Activated CD4-positive, alpha-beta T cell treated with anti-CD3 and anti-CD28 coated beads, Interleukin-2, amount 10 ng/mL, durations not matched to agents 7 days and 5 days (primary cell): ENCODE results near the gene NUAK1. TPM values are rescaled to one million over a fixed set of nuclear protein-coding genes. Genes with fewer than 3 reads are reported as not detected.

Experiments used
- CTCF ChIA-PET: fragments of 350-600 bp; sonication (Branson Sonifier 250); formaldehyde crosslinking; loops from one replicate; lab custom pipeline; 2021; ENCODE audit warnings: antibody characterized with exemption; lab: Charles Lee
- POLR2A ChIA-PET: fragments of 350-600 bp; sonication (Branson Sonifier 250); formaldehyde crosslinking; loops from one replicate; lab custom pipeline; 2021; ENCODE audit warnings: antibody characterized with exemption; lab: Charles Lee
- DNase-seq: peaks from one replicate; pipeline ENCODE4 v3.0.0-alpha.2; 2020
- H3K27ac Mint-ChIP-seq: one replicate; pipeline ENCODE4 v1.8.0; 2021; ENCODE audit warnings: mild to moderate bottlenecking, moderate library complexity, mixed read lengths
- H3K27me3 Mint-ChIP-seq: one replicate; pipeline ENCODE4 v1.8.0; 2021; ENCODE audit warnings: mixed read lengths
- H3K36me3 Mint-ChIP-seq: one replicate; pipeline ENCODE4 v1.8.0; 2021; ENCODE audit warnings: low read depth, mixed read lengths
- H3K4me1 Mint-ChIP-seq: one replicate; pipeline ENCODE4 v1.8.0; 2021; ENCODE audit warnings: mixed read lengths
- H3K4me3 Mint-ChIP-seq: one replicate; pipeline ENCODE4 v1.8.0; 2021; ENCODE audit warnings: mild to moderate bottlenecking, moderate library complexity, mixed read lengths
- H3K9me3 Mint-ChIP-seq: one replicate; pipeline ENCODE4 v1.8.0; 2021; ENCODE audit warnings: mixed read lengths
- total RNA-seq, 2 experiments: library from RNA; stranded (reverse); gene quantifications; one replicate each; pipeline ENCODE4 v1.2.3, GENCODE V29; 2021

Gene NUAK1
- total RNA-seq, 2 experiments from 2014 or later: not detected

GRCh38 chr12:106123551-106124081, 15.1 kb downstream of the NUAK1 start:
- Mint-ChIP-seq H3K36me3 (no peaks in the 10 kb centered on the region), H3K9me3 (no peaks in the 10 kb centered on the region), H3K27me3 (peaks cover 9% of the 10 kb centered on the region), H3K27ac (no peak overlapping the region), H3K4me3 (no peak overlapping the region), H3K4me1 (no peaks in the 10 kb centered on the region)
- POLR2A ChIA-PET: no interaction called here
- CTCF ChIA-PET: no interaction called here
- DNase-seq: no peak

- Mint-ChIP-seq H3K4me1 (no peaks in the 10 kb centered on the region), H3K27me3 (peaks cover 10% of the 10 kb centered on the region), H3K27ac (no peak overlapping the region), H3K36me3 (no peaks in the 10 kb centered on the region), H3K4me3 (no peak overlapping the region), H3K9me3 (no peaks in the 10 kb centered on the region)
- no peak for DNase-seq
- ChIA-PET POLR2A (no interaction called here), CTCF (interaction anchor here (0.6 kb wide), 1 partner anchor 147 kb away, joined by 6 read pairs; no protein-coding TSS in a partner anchor)
Measured at GRCh38 chr12:106123110-106123509, 15.6 kb downstream of the NUAK1 start.

GRCh38 chr12:106122004-106122403, 16.8 kb downstream of the NUAK1 start:
- CTCF ChIA-PET: no interaction called here
- no peak for DNase-seq
- H3K4me1 Mint-ChIP-seq: no peaks in the 10 kb centered on the region
- no peaks in the 10 kb centered on the region for H3K9me3 Mint-ChIP-seq
- no peak overlapping the region for H3K4me3 Mint-ChIP-seq
- H3K36me3 Mint-ChIP-seq: no peaks in the 10 kb centered on the region
- no peak overlapping the region for H3K27ac Mint-ChIP-seq
- POLR2A ChIA-PET: no interaction called here
- peaks cover 13% of the 10 kb centered on the region for H3K27me3 Mint-ChIP-seq

GRCh38 chr12:106120519-106121105, 18.1 kb downstream of the NUAK1 start:
- Mint-ChIP-seq H3K9me3 (no peaks in the 10 kb centered on the region), H3K4me3 (no peak overlapping the region), H3K36me3 (no peaks in the 10 kb centered on the region), H3K27me3 (peaks cover 8% of the 10 kb centered on the region), H3K4me1 (no peaks in the 10 kb centered on the region), H3K27ac (no peak overlapping the region)
- ChIA-PET POLR2A (no interaction called here), CTCF (no interaction called here)
- DNase-seq: no peak

- Mint-ChIP-seq H3K36me3 (no peaks in the 10 kb centered on the region), H3K27ac (no peak overlapping the region), H3K9me3 (no peaks in the 10 kb centered on the region), H3K4me1 (no peaks in the 10 kb centered on the region), H3K4me3 (no peak overlapping the region), H3K27me3 (peaks cover 7% of the 10 kb centered on the region)
- ChIA-PET CTCF (interaction anchor here (1.0 kb wide), 1 partner anchor 10 kb away, joined by 6 read pairs; no protein-coding TSS in a partner anchor), POLR2A (no interaction called here)
- no peak for DNase-seq
Measured at GRCh38 chr12:106119301-106119700, 19.5 kb downstream of the NUAK1 start.

- no peaks in the 10 kb centered on the region for H3K36me3 Mint-ChIP-seq
Measured at GRCh38 chr12:106118381-106119130, 20.2 kb downstream of the NUAK1 start.

GRCh38 chr12:106115440-106115839, 23.3 kb downstream of the NUAK1 start:
- Mint-ChIP-seq H3K4me1 (no peaks in the 10 kb centered on the region), H3K27ac (no peak overlapping the region), H3K36me3 (no peaks in the 10 kb centered on the region), H3K27me3 (peaks cover 13% of the 10 kb centered on the region), H3K9me3 (no peaks in the 10 kb centered on the region), H3K4me3 (no peak overlapping the region)
- POLR2A ChIA-PET: no interaction called here
- CTCF ChIA-PET: no interaction called here
- DNase-seq: no peak

More at GRCh38 chr12:106118381-106119130, 20.2 kb downstream of the NUAK1 start:
- Mint-ChIP-seq H3K27me3 (peaks cover 7% of the 10 kb centered on the region), H3K4me3 (no peak overlapping the region), H3K27ac (no peak overlapping the region), H3K4me1 (no peaks in the 10 kb centered on the region), H3K9me3 (no peaks in the 10 kb centered on the region)
- no peak for DNase-seq
- POLR2A ChIA-PET: no interaction called here
- CTCF ChIA-PET: interaction anchor here (1.0 kb wide), 2 partner anchors 10 to 16 kb away, joined by 3 to 6 read pairs; no protein-coding TSS in a partner anchor

- Mint-ChIP-seq H3K27ac (no peak overlapping the region), H3K4me1 (no peaks in the 10 kb centered on the region), H3K4me3 (no peak overlapping the region), H3K9me3 (no peaks in the 10 kb centered on the region), H3K36me3 (no peaks in the 10 kb centered on the region), H3K27me3 (peaks cover 21% of the 10 kb centered on the region)
- no peak for DNase-seq
- ChIA-PET CTCF (interaction anchor here (0.6 kb wide), 1 partner anchor 51 kb away, joined by 3 read pairs; no protein-coding TSS in a partner anchor), POLR2A (no interaction called here)
Measured at GRCh38 chr12:106114447-106115068, 24.2 kb downstream of the NUAK1 start.

GRCh38 chr12:106113824-106114446, 24.8 kb downstream of the NUAK1 start:
- ChIA-PET POLR2A (no interaction called here), CTCF (no interaction called here)
- Mint-ChIP-seq H3K36me3 (no peaks in the 10 kb centered on the region), H3K4me3 (no peak overlapping the region), H3K4me1 (no peaks in the 10 kb centered on the region), H3K27ac (no peak overlapping the region), H3K9me3 (no peaks in the 10 kb centered on the region), H3K27me3 (peaks cover 25% of the 10 kb centered on the region)
- DNase-seq: no peak

GRCh38 chr12:106113446-106113823, 25.3 kb downstream of the NUAK1 start:
- Mint-ChIP-seq H3K27me3 (peaks cover 24% of the 10 kb centered on the region), H3K4me1 (no peaks in the 10 kb centered on the region), H3K27ac (no peak overlapping the region), H3K9me3 (no peaks in the 10 kb centered on the region), H3K36me3 (no peaks in the 10 kb centered on the region), H3K4me3 (no peak overlapping the region)
- POLR2A ChIA-PET: no interaction called here
- DNase-seq: no peak
- CTCF ChIA-PET: interaction anchor here (1.5 kb wide), 1 partner anchor 13 kb away, joined by 4 read pairs; no protein-coding TSS in a partner anchor

- peaks cover 25% of the 10 kb centered on the region for H3K27me3 Mint-ChIP-seq
- no peak overlapping the region for H3K27ac Mint-ChIP-seq
- H3K36me3 Mint-ChIP-seq: no peaks in the 10 kb centered on the region
- no peak overlapping the region for H3K4me3 Mint-ChIP-seq
- CTCF ChIA-PET: interaction anchor here (1.5 kb wide), 1 partner anchor 13 kb away, joined by 4 read pairs; no protein-coding TSS in a partner anchor
- POLR2A ChIA-PET: no interaction called here
- no peak for DNase-seq
- H3K4me1 Mint-ChIP-seq: no peaks in the 10 kb centered on the region
- H3K9me3 Mint-ChIP-seq: no peaks in the 10 kb centered on the region
Measured at GRCh38 chr12:106113042-106113441, 25.7 kb downstream of the NUAK1 start.

- Mint-ChIP-seq H3K4me3 (no peak overlapping the region), H3K4me1 (no peaks in the 10 kb centered on the region), H3K27ac (no peak overlapping the region), H3K36me3 (no peaks in the 10 kb centered on the region), H3K9me3 (no peaks in the 10 kb centered on the region), H3K27me3 (peaks cover 25% of the 10 kb centered on the region)
- ChIA-PET CTCF (interaction anchor here (0.6 to 1.5 kb wide), 4 partner anchors 14 to 872 kb away, joined by 3 to 4 read pairs (median 4); no protein-coding TSS in a partner anchor), POLR2A (no interaction called here)
- no peak for DNase-seq
Measured at GRCh38 chr12:106112145-106112821, 26.5 kb downstream of the NUAK1 start.
